HG03060 (cell line): ENCODE measurements around the gene SYNGAP1.

Experiments used
- ATAC-seq: cut with Tn5 transposase; IDR thresholded peaks from one replicate; pipeline ENCODE4 v1.9.1; 2021; ENCODE audit warnings: low read depth, moderate number of reproducible peaks; ENCODE audit not compliant: unreplicated experiment

SYNGAP1 gene

DNA sequence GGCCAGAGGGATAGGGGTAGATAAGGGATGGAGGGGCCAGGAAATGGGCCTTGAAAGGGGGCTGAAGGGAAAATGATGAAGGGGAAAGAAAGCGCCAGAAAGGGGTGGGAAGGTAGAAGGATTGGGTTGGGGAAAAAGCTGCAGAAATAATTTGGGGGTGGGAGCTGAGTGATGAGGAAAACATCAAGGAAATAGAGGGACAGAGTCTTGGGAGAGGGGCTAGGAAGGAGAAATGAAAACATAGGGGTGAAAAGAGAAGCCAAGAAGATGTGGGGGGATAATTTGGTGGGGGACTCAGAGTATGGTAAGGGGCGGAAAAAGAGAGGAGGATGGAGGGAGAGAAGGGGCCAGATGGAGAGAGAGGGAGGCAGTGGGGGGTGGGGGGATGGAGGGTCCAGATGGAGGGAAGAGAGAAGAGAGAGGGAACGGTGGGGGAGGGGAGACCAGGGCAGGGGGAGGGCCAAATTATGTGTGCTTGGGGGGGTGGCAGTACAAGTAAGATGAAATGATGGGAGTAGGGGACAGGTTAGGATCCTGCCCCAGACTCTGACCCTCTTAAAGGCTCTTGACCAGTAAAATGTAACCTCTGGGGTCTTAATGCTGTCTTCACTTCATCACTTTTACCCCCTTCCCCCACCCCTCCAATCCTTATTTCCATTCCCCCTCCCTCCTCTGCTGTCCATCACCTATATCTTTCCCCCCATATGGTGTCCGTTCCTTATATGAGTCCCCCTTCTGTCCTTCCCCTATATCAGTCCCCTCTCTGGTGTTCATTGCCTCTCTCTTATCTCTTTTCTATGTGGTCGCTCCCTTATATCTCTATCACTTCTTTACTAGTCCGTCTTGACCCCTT lies 852 bp downstream of the SYNGAP1 start:
- ATAC-seq, result no peak

DNA sequence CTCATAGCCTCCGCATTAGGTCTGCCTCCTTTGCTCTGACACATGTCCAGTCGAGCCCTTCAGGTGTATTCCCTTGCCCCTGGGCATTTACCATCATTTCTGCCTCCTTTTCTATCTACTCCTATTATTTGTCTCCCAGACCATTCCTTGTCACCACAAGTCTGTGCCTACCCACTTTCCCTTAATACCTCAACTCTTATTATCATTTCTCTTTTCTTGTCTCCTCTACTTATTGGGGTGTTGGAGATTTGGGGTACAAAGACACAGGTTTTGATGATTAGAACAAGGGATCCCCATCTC lies 1.4 kb downstream of the SYNGAP1 start:
- ATAC-seq, result no peak

DNA sequence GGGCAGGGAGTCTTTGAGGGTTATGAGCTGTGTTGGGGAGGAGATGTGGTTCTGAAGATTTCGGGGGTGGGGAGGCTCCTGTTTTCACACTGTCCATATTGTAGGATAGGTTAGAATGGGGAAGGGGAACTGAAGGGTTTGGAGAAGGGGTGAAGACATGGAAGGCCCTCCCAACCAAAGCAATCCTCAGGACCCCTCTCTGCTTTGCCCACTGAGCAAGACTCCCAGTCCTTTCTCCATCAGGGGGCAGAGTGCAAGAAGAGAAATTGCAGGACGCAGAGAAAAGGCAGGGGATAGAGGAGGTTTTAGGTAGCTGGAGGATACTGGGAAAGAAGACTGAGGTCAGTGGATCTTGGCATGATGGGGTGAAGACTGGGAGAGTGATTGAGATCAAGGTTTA lies 3.9 kb downstream of the SYNGAP1 start:
- no peak for ATAC-seq

DNA sequence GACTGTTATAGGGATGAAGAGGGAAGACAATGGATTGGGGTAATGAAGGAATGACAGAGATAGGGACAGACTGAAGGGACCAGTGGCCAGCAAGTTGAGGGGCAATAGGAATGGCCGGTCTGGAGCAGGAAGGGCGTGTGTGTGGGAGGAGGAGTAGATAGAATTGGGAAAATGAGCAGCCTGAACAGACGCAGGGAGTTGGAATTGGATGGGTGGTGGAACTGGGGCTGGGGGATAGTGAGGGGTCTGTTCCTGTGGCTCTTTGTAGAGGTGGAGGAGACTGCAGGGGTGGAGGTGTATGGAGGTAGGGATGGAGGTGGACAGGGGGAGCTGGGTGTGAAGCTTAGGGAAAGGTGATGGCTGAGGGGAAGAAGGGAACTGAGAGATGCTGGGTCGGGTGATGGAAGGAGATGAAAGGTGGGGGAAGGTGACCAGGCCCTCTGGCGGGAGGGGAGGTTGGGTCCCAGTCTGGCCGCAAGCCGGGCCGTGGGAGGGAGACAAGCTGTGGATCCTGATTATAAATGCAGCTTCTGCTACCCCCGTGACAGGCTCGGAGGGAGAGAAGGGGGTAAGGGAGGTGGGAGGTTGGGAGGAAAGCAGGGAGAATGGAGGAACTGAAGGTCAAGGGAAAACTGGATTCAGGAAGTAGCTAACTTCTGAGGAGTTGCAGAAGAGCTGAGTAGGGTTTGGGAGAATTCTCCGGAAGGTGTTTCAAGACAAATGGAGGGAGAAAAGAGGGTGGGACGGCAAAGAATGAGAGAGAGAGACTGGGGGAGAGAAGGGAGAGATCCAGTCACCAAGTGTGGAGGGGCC lies 5.2 kb downstream of the SYNGAP1 start:
- no peak for ATAC-seq

DNA sequence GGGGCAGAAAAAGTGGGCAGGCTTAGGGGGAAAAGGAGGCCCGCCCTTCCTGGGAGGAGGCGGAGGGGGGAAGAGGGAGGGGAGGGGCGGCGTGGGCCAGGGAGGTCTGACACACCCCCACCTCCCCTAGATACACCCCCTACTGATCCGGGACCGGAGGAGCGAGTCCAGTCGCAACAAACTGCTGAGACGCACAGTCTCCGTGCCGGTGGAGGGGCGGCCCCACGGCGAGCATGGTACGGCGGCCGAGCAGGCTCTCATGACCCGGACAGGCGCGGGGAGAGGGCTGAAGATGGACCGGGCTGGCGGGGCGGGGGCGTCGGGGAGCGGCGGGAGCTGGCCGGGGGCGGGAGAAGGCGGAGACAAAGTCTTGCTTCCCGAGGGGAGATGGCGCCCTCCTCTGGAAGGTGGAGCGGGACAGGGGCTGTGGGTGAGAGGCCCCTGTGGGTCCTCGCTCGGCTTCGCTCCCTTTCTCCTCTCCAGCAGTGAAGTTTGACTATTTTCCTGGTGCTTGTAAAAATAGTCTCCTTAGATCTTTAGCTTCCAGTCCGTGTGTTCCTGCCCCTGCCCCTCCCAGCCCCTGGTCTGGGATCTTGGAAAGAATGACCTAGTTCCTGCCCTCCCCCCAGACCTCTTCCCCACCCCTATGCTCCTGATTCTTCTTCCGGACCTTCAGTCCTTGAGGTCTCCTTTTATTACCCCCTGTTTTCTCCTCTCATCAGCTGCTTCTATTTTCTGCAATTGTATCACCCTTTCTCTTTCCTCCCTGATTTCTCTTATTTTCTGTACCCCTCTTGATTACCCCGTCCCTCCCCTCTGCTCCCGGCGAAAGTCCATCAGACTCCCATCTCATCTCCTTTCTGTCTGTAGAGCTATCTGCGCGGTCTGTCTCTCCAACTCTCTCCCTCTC lies 6.1 kb downstream of the SYNGAP1 start:
- ATAC-seq, result no peak

DNA sequence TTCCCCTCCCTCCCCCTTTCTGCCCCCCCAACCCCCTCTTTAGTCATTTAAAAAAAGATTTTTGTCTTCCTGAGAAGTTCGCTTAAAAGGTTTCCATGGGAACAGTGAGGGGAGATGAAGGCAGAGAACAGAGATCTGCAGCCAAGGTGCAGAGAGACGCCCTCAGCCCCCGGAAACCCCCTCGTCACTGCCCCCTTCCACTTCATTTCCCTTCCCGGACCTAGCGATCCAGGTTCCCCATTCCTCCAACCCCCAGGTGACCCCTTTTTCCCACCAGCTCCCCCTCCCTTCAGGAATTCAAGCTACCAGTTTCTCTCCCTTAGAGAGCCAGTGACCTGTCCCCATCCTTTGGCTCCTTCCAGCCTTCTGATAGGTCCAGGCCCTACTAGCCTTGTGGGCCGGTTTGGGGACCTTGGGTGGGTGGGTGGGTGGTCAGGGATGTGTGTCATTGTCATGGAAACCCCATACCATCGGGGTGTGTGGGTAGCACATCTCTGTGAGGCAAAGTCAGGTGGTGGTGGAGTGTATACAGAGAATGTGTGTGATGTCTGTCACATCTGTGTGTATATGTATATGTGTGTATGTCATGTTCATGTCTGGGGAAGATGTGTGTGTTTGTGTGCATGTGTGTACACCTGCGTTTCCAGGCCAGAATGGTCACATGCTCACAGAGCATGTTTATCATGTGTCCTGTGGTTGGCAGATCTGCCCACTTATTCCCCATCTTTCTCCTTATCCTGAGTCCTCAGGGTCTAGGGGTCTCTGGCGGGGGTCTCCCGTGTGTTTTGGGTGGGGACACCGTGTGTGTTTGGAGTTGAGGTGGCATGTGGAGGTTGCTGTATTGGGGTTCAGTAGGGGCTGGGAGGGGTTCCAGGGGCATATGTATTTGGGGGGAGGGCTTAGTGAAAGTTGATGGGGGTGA lies 7.0 kb downstream of the SYNGAP1 start:
- no peak for ATAC-seq

DNA sequence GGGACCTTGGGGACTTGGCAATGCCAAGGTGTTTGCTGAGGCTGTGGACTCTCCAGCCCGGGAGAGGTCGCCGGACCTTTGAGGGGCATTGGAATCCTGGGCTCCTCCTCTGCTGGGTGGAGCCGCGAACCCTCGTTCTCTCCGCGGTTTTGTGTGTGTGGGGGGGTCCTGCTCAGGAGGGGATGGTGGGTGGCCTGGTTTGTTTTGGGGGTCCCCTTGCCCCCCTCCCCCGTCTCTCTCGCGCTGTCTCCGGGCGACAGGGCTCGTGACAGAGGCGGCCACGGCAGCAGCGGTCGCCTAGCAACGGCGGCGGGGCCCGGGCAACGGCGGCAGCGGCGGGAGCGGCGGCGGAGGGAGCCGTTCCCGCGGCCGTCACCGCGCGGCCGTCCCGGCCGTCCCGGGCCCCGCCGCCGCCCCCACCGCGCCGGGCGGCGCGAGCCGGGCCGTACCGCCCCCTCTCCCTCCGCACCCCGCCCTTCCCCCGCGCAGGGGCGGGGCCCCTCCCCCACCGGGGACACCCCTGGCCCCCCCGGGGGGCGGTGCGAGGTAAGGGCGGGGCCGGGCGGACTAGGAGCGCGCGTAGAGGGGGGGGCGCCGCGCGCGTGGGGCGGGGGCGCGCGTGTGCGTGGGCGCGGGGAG lies 7.8 kb downstream of the SYNGAP1 start:
- ATAC-seq, result no peak

DNA sequence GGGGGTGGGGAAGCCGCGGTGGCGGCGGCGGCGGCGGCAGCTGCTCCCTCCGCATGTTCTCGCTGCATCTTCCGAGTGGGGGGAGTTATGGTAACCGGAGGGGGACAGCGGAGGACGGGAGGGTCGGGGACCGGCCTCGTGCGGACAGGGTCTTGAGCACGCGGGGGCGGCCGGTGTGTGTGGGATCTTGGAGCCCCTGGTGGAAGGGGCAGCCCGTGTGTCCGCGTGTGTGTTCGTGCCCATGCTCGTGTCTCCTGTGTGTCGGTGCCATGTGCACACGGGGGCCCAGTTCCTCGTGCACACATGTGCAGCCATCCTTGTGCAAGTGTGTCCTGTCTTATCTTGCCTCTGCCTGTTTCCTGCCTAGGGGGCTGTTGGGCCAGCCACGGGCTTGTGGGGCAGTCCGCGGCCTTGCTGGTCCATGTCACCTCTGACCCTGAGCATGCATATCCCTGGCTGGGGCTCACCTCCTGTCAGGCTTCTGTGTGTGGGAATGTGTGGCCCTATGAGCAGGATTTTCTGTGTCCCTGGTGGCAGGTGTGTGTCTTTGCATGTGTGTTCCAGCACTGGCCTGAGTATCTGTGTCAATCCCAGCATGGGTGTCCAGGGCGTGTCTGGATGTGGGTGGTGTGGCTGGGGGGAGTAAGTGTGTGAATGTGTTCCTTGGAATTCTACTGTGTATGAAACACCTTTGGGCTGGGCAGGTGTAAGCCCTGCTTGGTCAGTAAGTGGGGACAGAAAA lies 8.5 kb downstream of the SYNGAP1 start:
- no peak for ATAC-seq

DNA sequence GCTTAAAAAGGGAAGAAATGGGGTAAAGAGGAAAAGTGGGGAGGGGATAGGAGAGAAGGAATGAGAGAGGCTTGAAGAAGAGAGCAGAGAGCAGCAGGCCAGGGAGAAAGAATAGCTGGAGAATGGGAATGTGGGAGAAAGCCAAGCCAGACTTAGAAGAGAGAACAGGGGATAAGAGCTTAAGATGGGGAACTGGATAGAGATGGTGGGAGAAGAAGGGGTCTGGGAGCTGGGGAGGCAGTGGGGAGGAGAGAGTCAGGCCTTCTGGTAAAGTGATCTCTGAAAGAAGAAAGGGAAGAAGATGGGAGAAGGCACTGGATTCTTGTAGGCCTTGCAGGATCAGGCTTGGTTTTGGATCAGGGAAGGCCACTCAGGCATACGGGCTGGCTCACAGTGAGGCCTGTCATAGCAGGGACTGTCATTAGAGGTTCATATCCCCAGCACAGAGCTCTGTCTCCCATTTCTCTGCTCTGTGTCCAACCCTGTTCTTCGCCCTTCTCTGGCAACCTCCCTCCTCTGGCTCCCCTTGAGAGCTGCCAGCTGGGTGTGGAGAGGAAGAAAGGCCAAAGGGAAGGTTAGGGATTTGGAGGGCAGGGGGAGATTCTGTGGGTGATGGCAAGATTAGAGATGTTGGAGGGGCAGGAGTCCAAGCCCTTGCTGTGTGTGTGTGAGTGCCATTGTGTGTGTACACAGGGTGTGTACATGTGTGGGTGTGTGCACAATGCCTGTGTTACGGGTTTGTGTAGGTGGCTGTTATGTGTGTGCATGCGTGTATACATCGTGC lies 9.3 kb downstream of the SYNGAP1 start:
- no peak for ATAC-seq

DNA sequence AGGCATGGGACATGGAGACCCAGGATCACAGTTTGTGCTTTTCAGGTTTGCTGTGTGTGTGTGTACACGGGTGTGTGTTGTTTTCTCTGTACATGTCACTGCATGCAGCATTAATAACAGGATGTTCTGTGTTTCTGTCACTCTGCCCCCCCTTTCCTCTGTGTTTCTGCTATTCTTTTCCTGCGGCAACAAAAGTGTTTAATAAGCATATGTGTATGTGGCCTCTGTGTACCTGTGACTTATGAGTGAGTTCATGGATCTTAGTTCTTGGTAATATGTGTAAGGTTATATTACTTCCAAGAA lies 9.8 kb downstream of the SYNGAP1 start:
- no peak for ATAC-seq

DNA sequence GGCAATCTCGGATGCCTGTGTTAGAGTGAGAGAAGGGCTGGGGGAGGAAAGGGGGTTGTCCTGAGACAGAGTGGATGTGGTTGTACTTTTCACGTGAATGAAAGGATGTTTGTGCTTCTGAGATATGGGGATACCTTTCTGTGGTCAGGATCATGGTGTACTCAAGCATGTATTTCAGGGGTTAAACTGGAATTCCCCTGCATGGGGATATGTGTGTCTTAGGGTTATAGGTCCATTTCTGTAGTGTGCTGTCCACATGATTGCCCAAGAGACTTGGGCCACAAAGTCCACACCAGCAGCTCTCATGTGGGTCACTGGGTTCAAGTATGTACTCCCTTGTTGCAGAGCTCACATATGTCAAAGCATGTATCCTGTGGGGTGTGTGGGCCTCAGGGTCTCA lies 10.5 kb downstream of the SYNGAP1 start:
- ATAC-seq, result no peak

DNA sequence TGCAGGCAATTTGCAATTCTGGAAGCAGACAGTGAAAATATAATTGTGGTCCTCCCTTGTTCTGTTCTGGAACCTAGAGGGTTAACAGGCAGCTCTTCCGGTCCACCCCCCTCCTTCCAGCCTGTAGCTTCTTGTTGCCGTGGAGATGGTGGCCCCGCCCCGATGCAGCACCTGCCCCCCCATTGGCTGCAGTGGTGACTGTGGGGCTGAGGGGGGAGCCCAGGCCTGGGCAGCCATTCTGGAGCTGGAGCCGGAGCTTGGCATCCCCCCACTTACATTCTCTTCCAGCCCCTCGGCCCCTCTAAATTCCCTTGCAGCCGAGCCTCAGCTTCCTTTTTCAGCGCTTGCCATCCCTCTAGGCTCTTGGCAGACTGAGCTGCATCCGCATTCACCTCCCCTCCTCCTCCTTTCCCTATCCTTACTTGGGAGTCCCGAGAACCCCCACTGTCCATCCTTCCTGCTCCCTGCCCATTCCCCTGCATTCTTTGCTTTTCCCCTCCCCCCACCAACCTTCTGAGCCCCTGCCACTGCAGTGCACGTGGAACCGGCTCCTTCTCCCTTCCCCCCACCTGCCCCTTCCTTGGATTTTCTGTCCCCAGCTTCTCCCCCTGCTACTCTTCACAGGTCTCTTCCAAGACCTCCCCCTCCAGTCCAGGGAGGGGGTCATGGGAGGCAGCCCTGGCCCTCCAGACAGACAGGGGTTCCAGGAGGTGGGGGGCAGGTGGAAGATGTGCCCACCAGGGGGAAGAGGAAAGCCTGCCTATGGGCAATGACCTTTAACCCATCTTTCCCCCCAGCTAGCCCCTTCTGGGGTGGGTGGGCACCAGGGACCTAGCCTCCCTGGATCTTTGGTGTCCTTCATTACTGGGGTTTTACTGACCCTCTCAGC lies 11.4 kb downstream of the SYNGAP1 start:
- no peak for ATAC-seq

DNA sequence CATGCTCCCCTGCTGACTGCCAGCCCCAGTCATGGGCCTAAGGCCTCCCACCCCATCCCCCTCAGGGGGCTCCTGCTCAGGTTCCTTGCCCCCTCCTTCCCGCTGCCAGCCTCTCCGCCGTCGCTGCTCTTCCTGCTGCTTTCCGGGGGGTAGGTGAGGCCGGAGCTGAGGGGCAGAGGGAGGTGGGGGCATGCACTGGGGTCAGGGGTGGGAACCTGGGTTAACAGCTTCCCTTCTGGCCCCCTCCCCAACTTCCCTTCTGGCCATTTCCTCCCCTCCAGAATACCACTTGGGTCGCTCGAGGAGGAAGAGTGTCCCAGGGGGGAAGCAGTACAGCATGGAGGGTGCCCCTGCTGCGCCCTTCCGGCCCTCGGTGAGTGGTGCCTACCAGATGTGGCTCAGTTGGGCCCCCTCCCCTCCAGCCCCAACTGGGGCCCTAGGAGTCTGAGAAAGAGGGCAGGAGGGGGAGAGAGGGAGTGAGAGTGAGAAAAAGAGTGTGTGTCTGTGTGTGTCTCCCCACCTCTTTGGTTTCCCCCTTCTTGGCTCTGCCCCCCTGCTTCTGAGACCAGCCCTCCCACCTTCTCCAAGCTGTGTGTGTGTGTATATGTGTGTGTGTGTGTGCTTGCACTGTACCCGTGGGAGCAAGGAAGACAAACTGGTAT lies 12.1 kb downstream of the SYNGAP1 start:
- ATAC-seq, result no peak

DNA sequence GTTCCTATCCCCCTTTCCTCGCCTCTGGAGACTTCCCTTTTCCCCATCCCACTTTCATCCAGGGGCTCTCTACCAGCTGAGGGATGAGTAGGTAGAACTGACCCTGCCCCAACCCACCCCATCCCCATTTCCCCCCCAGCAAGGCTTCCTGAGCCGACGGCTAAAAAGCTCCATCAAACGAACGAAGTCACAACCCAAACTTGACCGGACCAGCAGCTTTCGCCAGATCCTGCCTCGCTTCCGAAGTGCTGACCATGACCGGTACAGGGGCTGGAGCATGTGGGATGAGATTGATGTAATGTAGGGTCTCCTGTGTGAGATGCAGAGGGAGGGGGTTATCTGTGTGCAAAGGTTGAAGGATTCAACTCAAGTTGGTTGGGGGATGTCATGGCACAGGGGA lies 12.7 kb downstream of the SYNGAP1 start:
- no peak for ATAC-seq

DNA sequence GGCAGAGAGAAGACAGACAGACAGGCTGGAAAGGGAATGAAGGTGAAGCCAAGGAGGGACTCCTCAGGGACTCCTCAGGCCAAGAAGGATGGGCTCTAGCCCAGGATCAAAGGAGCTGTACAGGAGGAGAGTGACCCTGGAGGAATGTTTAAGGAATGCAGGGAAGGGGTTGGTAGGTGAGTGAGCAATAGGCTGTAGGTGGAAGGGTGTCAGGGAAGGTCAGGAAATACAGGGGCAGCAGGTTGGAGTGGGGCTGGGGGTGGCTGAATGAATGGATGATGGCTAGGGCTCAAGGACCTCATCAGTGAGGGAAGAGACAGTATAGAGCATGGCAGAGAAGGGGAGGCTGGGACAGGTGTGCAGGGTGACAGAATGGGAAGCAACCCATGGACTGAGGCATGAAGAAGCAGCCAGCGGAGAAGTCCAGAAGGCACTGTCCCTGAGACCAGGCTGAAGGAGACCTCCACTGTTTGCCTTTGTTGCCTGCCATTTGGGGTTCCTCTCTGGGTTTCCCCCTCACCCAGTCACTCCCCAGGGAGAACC lies 13.2 kb downstream of the SYNGAP1 start:
- ATAC-seq, result no peak

DNA sequence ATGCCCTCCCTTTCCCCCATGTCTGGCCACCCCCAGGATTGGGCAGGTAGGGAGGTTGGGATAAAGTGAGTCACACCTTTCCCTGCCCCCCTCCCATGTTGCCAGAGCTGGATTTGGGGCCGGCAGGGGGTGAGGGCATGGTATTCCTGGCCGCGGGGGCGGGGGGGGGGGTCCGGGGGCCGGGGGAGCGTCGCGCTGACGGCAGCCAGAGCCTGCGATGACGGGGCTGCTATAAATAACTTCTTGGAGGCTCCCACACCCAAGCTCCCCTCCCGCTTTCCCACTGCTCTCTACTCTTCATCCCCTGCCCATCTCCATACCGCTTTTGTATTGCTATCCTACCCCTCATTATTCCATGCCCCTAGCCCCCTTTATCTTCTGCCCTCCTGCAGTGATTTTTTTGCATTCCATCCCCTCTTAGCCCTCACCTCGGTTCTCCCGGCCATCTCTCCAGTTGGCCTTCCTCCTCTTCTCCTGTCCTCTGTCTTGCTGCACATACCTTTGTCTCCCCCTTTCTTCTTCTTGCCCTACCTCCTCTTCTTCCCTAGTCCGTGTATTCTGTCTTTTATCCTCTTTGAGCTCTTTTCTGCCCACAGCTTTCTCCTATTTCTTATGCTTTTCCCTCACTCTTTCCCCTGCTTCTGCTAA lies 13.8 kb downstream of the SYNGAP1 start:
- ATAC-seq, result no peak
